HEK293 (cell line): ENCODE results near the gene DLK1.

ENCODE experiments used
- CTCF ChIA-PET: fragments of 350-600 bp; formaldehyde crosslinking; extraction: SDS; loops from one replicate; lab custom pipeline; 2021; ENCODE audit warnings: antibody characterized with exemption; lab: Yijun Ruan, JAX
- POLR2A ChIA-PET: fragments of 300-600 bp; formaldehyde crosslinking; extraction: SDS; loops from one replicate; lab custom pipeline; 2020; ENCODE audit warnings: antibody characterized with exemption, inconsistent platforms; lab: Yijun Ruan, JAX
- H3K27ac ChIP-seq: fragments of 200-500 bp; sonication (Bioruptor generic); 2 replicates; pipeline ENCODE4 v1.5.1; 2014; ENCODE audit warnings: low read depth, low read length, control low read depth, inconsistent platforms; ENCODE audit errors: extremely low read depth
- H3K36me3 ChIP-seq, 2 experiments: fragments of 200-500 bp in 1 of 2; sonication (Bioruptor generic) in 1 of 2; 1 replicate in 1 of 2; 2 replicates in 1 of 2; pipeline ENCODE4 v1.5.1; 2014 to 2017; ENCODE audit warnings: inconsistent platforms in 2 of 2, low read length in 2 of 2; ENCODE audit not compliant: control insufficient read depth in 2 of 2, insufficient read depth in 1 of 2
- H3K4me1 ChIP-seq: fragments of 200-500 bp; sonication (Bioruptor generic); 2 replicates; pipeline ENCODE4 v1.5.1; 2014; ENCODE audit warnings: mild to moderate bottlenecking, low read length, inconsistent platforms; ENCODE audit not compliant: control insufficient read depth, insufficient read depth
- H3K4me3 ChIP-seq: 2 replicates; pipeline ENCODE4 v1.5.1; 2011; ENCODE audit warnings: low read depth, mild to moderate bottlenecking, control low read depth, low read length, moderate library complexity
- H3K9me3 ChIP-seq: fragments of 200-500 bp; sonication (Bioruptor generic); 2 replicates; pipeline ENCODE4 v1.5.1; 2014; ENCODE audit warnings: low read depth, low read length, inconsistent platforms; ENCODE audit not compliant: control insufficient read depth, insufficient read depth
- MYNN ChIP-seq: fragments of 450-650 bp; formaldehyde crosslinking; IDR thresholded peaks from 2 replicates; pipeline ENCODE4 v1.5.1; 2016; ENCODE audit warnings: missing biosample characterization, missing genetic modification characterization, borderline replicate concordance
- SALL2 ChIP-seq: fragments of 450-650 bp; formaldehyde crosslinking; IDR thresholded peaks from 2 replicates; pipeline ENCODE4 v1.5.0; 2017; ENCODE audit warnings: missing biosample characterization, mild to moderate bottlenecking, missing genetic modification characterization, borderline replicate concordance
- ZBTB10 ChIP-seq: fragments of 450-650 bp; formaldehyde crosslinking; IDR thresholded peaks from 2 replicates; pipeline ENCODE4 v1.5.1; 2016; ENCODE audit warnings: missing biosample characterization, missing genetic modification characterization
- ZFHX2 ChIP-seq: fragments of 450-650 bp; formaldehyde crosslinking; conservative IDR thresholded peaks from 2 replicates; pipeline ENCODE4 v1.5.1; 2016; ENCODE audit warnings: missing biosample characterization, missing genetic modification characterization
- ZNF19 ChIP-seq: fragments of 450-650 bp; formaldehyde crosslinking; IDR thresholded peaks from 2 replicates; pipeline ENCODE4; 2016; ENCODE audit warnings: missing biosample characterization, missing genetic modification characterization, low read depth
- ZNF280D ChIP-seq: fragments of 450-650 bp; formaldehyde crosslinking; IDR thresholded peaks from 2 replicates; pipeline ENCODE4 v1.5.1; 2016; ENCODE audit warnings: missing biosample characterization, missing genetic modification characterization
- ZNF335 ChIP-seq: fragments of 450-650 bp; formaldehyde crosslinking; conservative IDR thresholded peaks from 2 replicates; pipeline ENCODE4 v1.5.1; 2016; ENCODE audit warnings: missing biosample characterization, missing genetic modification characterization
- ZNF398 ChIP-seq: fragments of 450-650 bp; formaldehyde crosslinking; IDR thresholded peaks from 2 replicates; pipeline ENCODE4 v1.5.1; 2017; ENCODE audit warnings: missing biosample characterization, missing genetic modification characterization
- ZNF549 ChIP-seq: fragments of 450-650 bp; IDR thresholded peaks from 2 replicates; pipeline ENCODE4 v1.5.1; 2018; ENCODE audit warnings: missing biosample characterization, missing genetic modification characterization, mild to moderate bottlenecking, inconsistent platforms, moderate library complexity
- ZNF585B ChIP-seq: fragments of 450-650 bp; formaldehyde crosslinking; IDR thresholded peaks from 2 replicates; pipeline ENCODE4 v1.5.1; 2016; ENCODE audit warnings: missing biosample characterization, missing genetic modification characterization
- ZNF645 ChIP-seq: fragments of 450-650 bp; formaldehyde crosslinking; IDR thresholded peaks from 2 replicates; pipeline ENCODE4; 2016; ENCODE audit warnings: missing biosample characterization, missing genetic modification characterization
- ZNF664 ChIP-seq: fragments of 450-650 bp; formaldehyde crosslinking; IDR thresholded peaks from 2 replicates; pipeline ENCODE4 v1.5.1; 2016; ENCODE audit warnings: missing biosample characterization, missing genetic modification characterization
- ZNF830 ChIP-seq: fragments of 450-650 bp; IDR thresholded peaks from 2 replicates; pipeline ENCODE4 v1.5.0; 2018; ENCODE audit warnings: missing biosample characterization, missing genetic modification characterization, low read depth, mild to moderate bottlenecking, moderate library complexity
- TF ChIP-seq, protein P1 (sequence below): fragments of 450-650 bp; IDR thresholded peaks from 2 replicates; pipeline ENCODE4 v1.5.1; 2018; ENCODE audit warnings: missing biosample characterization, mild to moderate bottlenecking, missing genetic modification characterization
- TF ChIP-seq, protein P2 (sequence below): fragments of 450-650 bp; formaldehyde crosslinking; IDR thresholded peaks from 2 replicates; pipeline ENCODE4 v1.5.1; 2016; ENCODE audit warnings: missing biosample characterization, missing genetic modification characterization, low read depth

The DLK1 gene

DNA sequence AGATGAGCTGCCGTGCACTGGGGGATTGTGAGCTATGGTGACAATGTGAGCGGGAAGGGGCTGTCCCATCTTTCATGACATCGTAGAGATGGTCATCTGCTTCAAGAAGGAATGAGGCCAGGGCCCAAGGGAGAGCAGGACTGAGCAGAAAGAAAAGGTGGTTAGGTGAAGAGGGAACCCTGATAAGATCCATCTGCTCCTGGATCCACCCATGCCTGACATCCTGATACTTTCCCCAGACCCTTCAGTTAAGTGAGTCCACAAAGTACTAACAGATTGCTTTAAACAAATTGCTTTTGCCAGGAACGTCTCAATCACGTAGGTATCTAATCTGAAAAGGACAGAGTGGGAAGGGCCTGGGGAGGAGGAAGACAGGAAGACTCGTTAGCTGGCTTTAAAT is 25.4 kb upstream of the DLK1 start:
- no peaks in the 10 kb centered on the region for H3K4me1 ChIP-seq
- POLR2A ChIA-PET: no interaction called here
- no peak overlapping the region for H3K27ac ChIP-seq
- no peak for TF ChIP-seq ZNF398 (tag by site-specific recombination)
- TF ChIP-seq ZNF664 (tag by site-specific recombination): no peak
- no peak for TF ChIP-seq ZNF585B (tag by site-specific recombination)
- no peak for TF ChIP-seq ZNF645
- TF ChIP-seq, protein P1, sequence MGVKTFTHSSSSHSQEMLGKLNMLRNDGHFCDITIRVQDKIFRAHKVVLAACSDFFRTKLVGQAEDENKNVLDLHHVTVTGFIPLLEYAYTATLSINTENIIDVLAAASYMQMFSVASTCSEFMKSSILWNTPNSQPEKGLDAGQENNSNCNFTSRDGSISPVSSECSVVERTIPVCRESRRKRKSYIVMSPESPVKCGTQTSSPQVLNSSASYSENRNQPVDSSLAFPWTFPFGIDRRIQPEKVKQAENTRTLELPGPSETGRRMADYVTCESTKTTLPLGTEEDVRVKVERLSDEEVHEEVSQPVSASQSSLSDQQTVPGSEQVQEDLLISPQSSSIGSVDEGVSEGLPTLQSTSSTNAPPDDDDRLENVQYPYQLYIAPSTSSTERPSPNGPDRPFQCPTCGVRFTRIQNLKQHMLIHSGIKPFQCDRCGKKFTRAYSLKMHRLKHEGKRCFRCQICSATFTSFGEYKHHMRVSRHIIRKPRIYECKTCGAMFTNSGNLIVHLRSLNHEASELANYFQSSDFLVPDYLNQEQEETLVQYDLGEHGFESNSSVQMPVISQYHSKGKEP (tag by site-specific recombination): no peak
- no peak for TF ChIP-seq ZNF830
- no peak for TF ChIP-seq ZFHX2 (tag by site-specific recombination)
- TF ChIP-seq, protein P2, sequence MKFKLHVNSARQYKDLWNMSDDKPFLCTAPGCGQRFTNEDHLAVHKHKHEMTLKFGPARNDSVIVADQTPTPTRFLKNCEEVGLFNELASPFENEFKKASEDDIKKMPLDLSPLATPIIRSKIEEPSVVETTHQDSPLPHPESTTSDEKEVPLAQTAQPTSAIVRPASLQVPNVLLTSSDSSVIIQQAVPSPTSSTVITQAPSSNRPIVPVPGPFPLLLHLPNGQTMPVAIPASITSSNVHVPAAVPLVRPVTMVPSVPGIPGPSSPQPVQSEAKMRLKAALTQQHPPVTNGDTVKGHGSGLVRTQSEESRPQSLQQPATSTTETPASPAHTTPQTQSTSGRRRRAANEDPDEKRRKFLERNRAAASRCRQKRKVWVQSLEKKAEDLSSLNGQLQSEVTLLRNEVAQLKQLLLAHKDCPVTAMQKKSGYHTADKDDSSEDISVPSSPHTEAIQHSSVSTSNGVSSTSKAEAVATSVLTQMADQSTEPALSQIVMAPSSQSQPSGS (tag by site-specific recombination): no peak
- no peak for TF ChIP-seq ZNF280D (tag by site-specific recombination)
- TF ChIP-seq ZNF335: no peak
- no peak for TF ChIP-seq ZBTB10
- TF ChIP-seq SALL2: no peak
- TF ChIP-seq ZNF549 (tag by site-specific recombination): no peak
- no peak for TF ChIP-seq ZNF19 (tag by site-specific recombination)
- no peak for TF ChIP-seq MYNN (tag by site-specific recombination)
- TF ChIP-seq, all 188 proteins: peak for 0
- no peaks in the 10 kb centered on the region for H3K9me3 ChIP-seq
- CTCF ChIA-PET: no interaction called here
- no peaks in the 10 kb centered on the region for H3K36me3 ChIP-seq
- H3K4me3 ChIP-seq: no peak overlapping the region
